Gastroesophageal sphincter (tissue), 3 donors: ENCODE measurements around the gene LRRC8B.

ENCODE experiments used
- POLR2A ChIP-seq, 2 donors: fragments of 450-650 bp; IDR thresholded peaks; one replicate each; pipeline ENCODE4 v1.6.1; 2017; ENCODE audit warnings: antibody characterized with exemption in 2 of 2, mild to moderate bottlenecking in 2 of 2, moderate library complexity in 1 of 2
- POLR2AphosphoS5 ChIP-seq: sonication (generic); formaldehyde crosslinking; IDR thresholded peaks from one replicate; pipeline ENCODE4 v1.6.1; 2017; ENCODE audit warnings: antibody characterized with exemption
- TF ChIP-seq, protein P1 (sequence below), 4 experiments: fragments of 200-600 bp in 2 of 4; fragments of 450-650 bp in 2 of 4; sonication (generic) in 1 of 4; IDR thresholded peaks; one replicate each; pipeline ENCODE4 v1.5.1; 2017 to 2019; ENCODE audit warnings: antibody characterized with exemption in 4 of 4, mild to moderate bottlenecking in 2 of 4, moderate library complexity in 2 of 4

DNA sequence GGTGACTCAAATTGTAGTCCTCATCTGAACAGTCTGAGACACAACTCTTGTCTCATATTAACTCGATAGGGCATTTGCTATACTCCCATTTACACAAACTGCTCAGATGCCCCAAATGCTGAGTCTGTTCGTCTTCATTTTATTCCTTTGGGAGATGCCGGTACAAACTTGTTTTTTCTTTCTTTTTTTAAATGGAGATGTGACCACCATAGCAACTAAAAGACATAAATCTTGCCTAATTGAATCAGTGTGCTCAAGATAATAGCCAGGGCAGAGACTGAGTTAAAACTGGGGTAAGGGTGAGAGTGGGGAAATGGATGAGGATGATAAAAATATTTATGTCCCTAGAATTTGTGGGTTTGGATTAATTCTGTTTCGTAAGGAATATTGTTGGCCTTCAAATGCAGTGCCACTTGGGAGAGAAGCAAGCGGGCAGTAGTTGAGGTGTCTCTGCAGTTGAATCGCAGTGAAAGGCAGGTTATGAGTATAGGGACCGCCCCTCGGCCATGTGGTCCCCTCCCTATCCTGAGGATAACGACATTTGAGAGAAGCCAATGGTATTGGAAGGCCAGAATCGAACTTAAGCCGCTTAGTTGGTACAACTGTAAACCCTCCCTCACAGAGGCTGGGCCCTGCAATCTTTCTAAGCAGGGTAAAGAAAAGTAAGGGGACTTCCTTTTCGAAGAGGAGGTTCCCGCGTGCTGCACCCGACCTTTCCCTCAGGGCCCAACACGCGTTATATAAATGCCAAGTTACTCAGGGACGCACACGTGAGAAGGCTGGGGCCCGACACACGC, 859 bp upstream of the LRRC8B start:
- TF ChIP-seq POLR2AphosphoS5 = no peak
- TF ChIP-seq, protein P1, sequence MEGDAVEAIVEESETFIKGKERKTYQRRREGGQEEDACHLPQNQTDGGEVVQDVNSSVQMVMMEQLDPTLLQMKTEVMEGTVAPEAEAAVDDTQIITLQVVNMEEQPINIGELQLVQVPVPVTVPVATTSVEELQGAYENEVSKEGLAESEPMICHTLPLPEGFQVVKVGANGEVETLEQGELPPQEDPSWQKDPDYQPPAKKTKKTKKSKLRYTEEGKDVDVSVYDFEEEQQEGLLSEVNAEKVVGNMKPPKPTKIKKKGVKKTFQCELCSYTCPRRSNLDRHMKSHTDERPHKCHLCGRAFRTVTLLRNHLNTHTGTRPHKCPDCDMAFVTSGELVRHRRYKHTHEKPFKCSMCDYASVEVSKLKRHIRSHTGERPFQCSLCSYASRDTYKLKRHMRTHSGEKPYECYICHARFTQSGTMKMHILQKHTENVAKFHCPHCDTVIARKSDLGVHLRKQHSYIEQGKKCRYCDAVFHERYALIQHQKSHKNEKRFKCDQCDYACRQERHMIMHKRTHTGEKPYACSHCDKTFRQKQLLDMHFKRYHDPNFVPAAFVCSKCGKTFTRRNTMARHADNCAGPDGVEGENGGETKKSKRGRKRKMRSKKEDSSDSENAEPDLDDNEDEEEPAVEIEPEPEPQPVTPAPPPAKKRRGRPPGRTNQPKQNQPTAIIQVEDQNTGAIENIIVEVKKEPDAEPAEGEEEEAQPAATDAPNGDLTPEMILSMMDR (IDR thresholded peaks at IDR 0.05) = no peak
- no peak for TF ChIP-seq POLR2A (IDR thresholded peaks at IDR 0.05)
